GM12878 (cell line): ENCODE data around the gene SPART. TPM values are rescaled to one million over a fixed set of nuclear protein-coding genes. Genes with fewer than 3 reads are reported as not detected.

Source experiments
- ATAC-seq: fragments of 200-7000 bp; cut with Tn5 transposase; 3 replicates; pipeline ENCODE4 v1.9.1; 2020; ENCODE audit warnings: mild to moderate bottlenecking, moderate library complexity
- BruUV-seq: library from RNA; stranded (reverse); fragments of 400-500 nt; replicated peaks from 2 replicates; lab custom pipeline; 2021; lab: Mats Ljungman, UMichigan
- CTCF ChIA-PET: fragments of 300-600 bp; sonication (Branson Sonifier 250); formaldehyde crosslinking; extraction: SDS; loops from one replicate; lab custom pipeline; 2021; ENCODE audit warnings: inconsistent platforms; lab: Yijun Ruan, JAX
- POLR2A ChIA-PET: fragments of 350-600 bp; formaldehyde crosslinking; extraction: SDS; loops from one replicate; lab custom pipeline; 2021; ENCODE audit warnings: inconsistent platforms; lab: Charles Lee
- RAD21 ChIA-PET: fragments of 300-600 bp; sonication (Branson Sonifier 250); formaldehyde crosslinking; loops from one replicate; lab custom pipeline; 2023; ENCODE audit warnings: antibody characterized with exemption; ENCODE audit not compliant: unreplicated experiment; lab: Charles Lee
- SMC1A ChIA-PET: fragments of 300-600 bp; sonication (Branson Sonifier 250); formaldehyde crosslinking; loops from one replicate; lab custom pipeline; 2023; ENCODE audit not compliant: unreplicated experiment, uncharacterized antibody; lab: Charles Lee
- DNase-seq: peaks from one replicate; pipeline ENCODE4 v3.0.0-alpha.2; 2011; ENCODE audit warnings: low read depth, low spot score
- FAIRE-seq: peaks from 3 replicates; lab custom pipeline; 2011; peaks lifted over from hg19 to GRCh38; lab: Jason Lieb, UNC
- H2AFZ ChIP-seq: 2 replicates; pipeline ENCODE4 v1.6.0; 2011; ENCODE audit warnings: low read depth, low read length, control low read depth; ENCODE audit not compliant: control insufficient read depth
- H3K27ac ChIP-seq: 2 replicates; pipeline ENCODE4 v1.5.1; 2011; ENCODE audit warnings: control low read depth; ENCODE audit not compliant: control insufficient read depth, insufficient read depth
- H3K27me3 ChIP-seq, 2 experiments: replicated peaks in 1 of 2; 2 replicates each; pipeline versions ENCODE4 v1.6.0 to v1.6.1; 2011; ENCODE audit warnings: low read length in 1 of 2; ENCODE audit not compliant: control insufficient read depth in 2 of 2, insufficient read depth in 2 of 2
- H3K36me3 ChIP-seq, 2 experiments: 2 replicates each; pipeline ENCODE4 v1.5.1; 2011; ENCODE audit warnings: low read length in 1 of 2; ENCODE audit not compliant: control insufficient read depth in 2 of 2, insufficient read depth in 2 of 2
- H3K4me1 ChIP-seq: 2 replicates; pipeline ENCODE4 v1.6.1; 2011; ENCODE audit warnings: mild to moderate bottlenecking, low read length, moderate library complexity, mixed read lengths; ENCODE audit not compliant: control insufficient read depth, insufficient read depth
- H3K4me2 ChIP-seq: 2 replicates; pipeline ENCODE4 v1.6.0; 2011; ENCODE audit warnings: control low read depth; ENCODE audit not compliant: control insufficient read depth, insufficient read depth
- H3K4me3 ChIP-seq: fragments of 200-600 bp; sonication (generic); 2 replicates; pipeline ENCODE4 v1.5.1; 2016
- H3K79me2 ChIP-seq: 2 replicates; pipeline ENCODE4 v1.6.0; 2011; ENCODE audit warnings: low read length; ENCODE audit not compliant: control insufficient read depth, insufficient read depth
- H3K9ac ChIP-seq: 2 replicates; pipeline ENCODE4 v1.8.0; 2011; ENCODE audit warnings: low read length, control low read depth, mixed read lengths; ENCODE audit not compliant: control insufficient read depth, insufficient read depth
- H3K9me3 ChIP-seq: replicated peaks from 3 replicates; pipeline ENCODE4 v1.5.1; 2011; ENCODE audit warnings: mild to moderate bottlenecking, low read length; ENCODE audit not compliant: control insufficient read depth, insufficient read depth
- H4K20me1 ChIP-seq: 2 replicates; pipeline ENCODE4 v1.6.0; 2011; ENCODE audit not compliant: control insufficient read depth, insufficient read depth
- GABPA ChIP-seq: IDR thresholded peaks from 2 replicates; pipeline ENCODE4 v1.6.1; 2014; ENCODE audit warnings: antibody characterized with exemption, low read depth, mild to moderate bottlenecking, inconsistent platforms
- NRF1 ChIP-seq: conservative IDR thresholded peaks from 2 replicates; pipeline ENCODE4 v1.6.1; 2011; ENCODE audit warnings: mild to moderate bottlenecking, low read depth, low read length, improper control_type of control experiment
- SPI1 ChIP-seq: IDR thresholded peaks from 2 replicates; pipeline ENCODE4 v1.6.1; 2011; ENCODE audit warnings: low read depth, mild to moderate bottlenecking, low read length, moderate library complexity, borderline replicate concordance; ENCODE audit not compliant: insufficient read depth
- ZNF274 ChIP-seq: IDR thresholded peaks from one replicate; pipeline ENCODE4 v1.8.0; 2011; ENCODE audit not compliant: insufficient read length, insufficient read depth
- WGBS: methylation state at CpG from one replicate; pipeline ENCODE4 v1.1.6; 2016; ENCODE audit warnings: low lambda C conversion rate; ENCODE audit not compliant: insufficient replicate concordance, insufficient coverage; ENCODE audit errors: missing lambda C conversion rate; 5-methylcytosine and 5-hydroxymethylcytosine counted together
- in situ Hi-C: fragments of 300-500 bp; cut with MboI; formaldehyde crosslinking; loops from 9 replicates; pipeline ENCODE4 v1.14.3; 2018; ENCODE audit warnings: mixed read lengths
- intact Hi-C: fragments of 100-400 bp; cut with micrococcal nuclease; formaldehyde crosslinking; loops from one replicate; pipeline ENCODE4 v1.14.2; 2022; ENCODE audit not compliant: unreplicated experiment
- polyA plus RNA-seq, 11 experiments: library from polyadenylated mRNA; depleted of rRNA in 4 of 11; unstranded in 6 of 11; stranded (reverse) in 5 of 11; fragments of >200 nt; fragmentation: Nextera tagmentation in 4 of 11; fragmentation: Illumina TruSeq in 1 of 11; extraction: Ambion mirVana in 4 of 11; extraction: Trizol in 1 of 11; gene quantifications; 1 replicate in 1 of 11; 2 replicates in 10 of 11; pipeline versions ENCODE4 v1.2.1 to v1.2.3, GENCODE V29; 2011 to 2016; ENCODE audit warnings: inconsistent platforms in 2 of 11, missing spikeins in 2 of 11, low read depth in 1 of 11
- total RNA-seq, 4 experiments: library from RNA; depleted of rRNA in 3 of 4; stranded (reverse); fragments of >200 nt in 3 of 4; fragmentation: Illumina TruSeq in 1 of 4; extraction: Trizol in 1 of 4; gene quantifications; 2 replicates each; pipeline versions ENCODE4 v1.2.1 to v1.2.3, GENCODE V29; 2013 to 2021
- TF ChIP-seq, protein P1 (sequence below): IDR thresholded peaks from 2 replicates; pipeline ENCODE4 v1.6.1; 2011; ENCODE audit warnings: mild to moderate bottlenecking, low read depth, low read length, moderate library complexity; ENCODE audit not compliant: insufficient replicate concordance

The SPART gene
- total and polyA plus RNA-seq, 10 of the 15 experiments (the other 5 are each of a cell fraction or from before 2014, with no cell fraction given) = 17.6 to 74.6 (median 42.1) TPM

DNA sequence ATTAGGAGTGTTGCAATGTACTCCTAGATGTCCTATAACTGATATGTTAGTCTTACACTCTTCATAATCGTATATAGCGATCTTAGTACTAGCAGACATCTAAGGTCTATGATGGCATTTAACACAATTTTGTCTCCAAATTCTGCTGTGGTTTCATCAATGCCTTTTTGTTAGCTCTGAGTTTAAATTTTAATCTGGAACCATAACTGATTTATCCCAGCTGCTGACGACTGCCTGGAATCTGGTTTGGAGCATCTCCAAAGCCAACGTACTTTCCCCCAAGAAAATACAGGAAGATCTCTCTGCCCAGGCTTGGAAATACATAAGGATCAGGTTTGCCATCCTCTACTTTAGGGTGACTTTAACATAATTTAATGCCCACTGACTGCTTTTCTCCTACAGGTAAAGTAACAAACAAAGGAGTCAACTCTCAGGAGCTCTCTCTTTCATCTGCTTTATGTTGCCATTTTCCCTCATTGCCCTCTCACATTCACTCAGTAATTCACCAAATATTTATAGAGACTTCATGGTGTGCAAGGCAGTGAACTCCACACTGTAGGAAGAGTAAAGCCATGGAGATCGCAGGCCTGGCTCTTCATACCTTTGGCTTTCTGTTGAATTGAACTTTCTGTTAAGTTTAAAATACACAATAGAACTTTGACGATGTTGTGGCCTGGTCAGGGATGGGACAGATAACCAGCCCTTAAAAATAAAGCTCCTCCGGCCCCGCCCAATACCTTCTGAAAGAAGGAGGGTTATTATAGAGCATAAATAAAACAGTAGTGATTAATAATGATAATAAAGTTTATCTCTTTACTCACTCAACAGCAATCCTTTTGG, 23.3 kb upstream of the SPART start (continued):
- TF ChIP-seq, protein P1, sequence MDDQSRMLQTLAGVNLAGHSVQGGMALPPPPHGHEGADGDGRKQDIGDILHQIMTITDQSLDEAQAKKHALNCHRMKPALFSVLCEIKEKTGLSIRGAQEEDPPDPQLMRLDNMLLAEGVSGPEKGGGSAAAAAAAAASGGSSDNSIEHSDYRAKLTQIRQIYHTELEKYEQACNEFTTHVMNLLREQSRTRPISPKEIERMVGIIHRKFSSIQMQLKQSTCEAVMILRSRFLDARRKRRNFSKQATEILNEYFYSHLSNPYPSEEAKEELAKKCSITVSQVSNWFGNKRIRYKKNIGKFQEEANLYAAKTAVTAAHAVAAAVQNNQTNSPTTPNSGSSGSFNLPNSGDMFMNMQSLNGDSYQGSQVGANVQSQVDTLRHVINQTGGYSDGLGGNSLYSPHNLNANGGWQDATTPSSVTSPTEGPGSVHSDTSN = no peak
- TF ChIP-seq GABPA (no peak), SPI1 (no peak)
- TF ChIP-seq, all 136 proteins: peak for 0

- DNase-seq (no peak), FAIRE-seq (no peak), ATAC-seq (no peak)
- BruUV-seq = no TSS peak
- no peaks in the 10 kb centered on the region for H3K79me2 ChIP-seq
- 62% methylated on average over 4 of the region's 4 CpGs for WGBS
- H3K27ac ChIP-seq = no peak overlapping the region
- H3K4me2 ChIP-seq = no peak overlapping the region
- no peak overlapping the region for H2AFZ ChIP-seq
- ChIA-PET SMC1A (interaction anchor here (1.0 to 4.6 kb wide), 4 partner anchors 10 to 24 kb away, joined by 3 to 30 read pairs (median 4); no protein-coding TSS in a partner anchor), POLR2A (no interaction called here), RAD21 (interaction anchor here (1.4 kb wide), 1 partner anchor 11 kb away, joined by 6 read pairs; no protein-coding TSS in a partner anchor), CTCF (interaction anchor here (0.8 to 1.0 kb wide), 2 partner anchors 10 to 28 kb away, joined by 3 read pairs; no protein-coding TSS in a partner anchor)
- H4K20me1 ChIP-seq = no peaks in the 10 kb centered on the region
- H3K9ac ChIP-seq = no peak overlapping the region
- H3K36me3 ChIP-seq = no peaks in the 10 kb centered on the region
- TF ChIP-seq ZNF274 = no peak
- TF ChIP-seq NRF1 = no peak
- intact Hi-C loops = no loop called here
- H3K27me3 ChIP-seq = no peaks in the 10 kb centered on the region
- H3K4me1 ChIP-seq = no peaks in the 10 kb centered on the region
- no peak overlapping the region for H3K4me3 ChIP-seq
- in situ Hi-C loops = no loop called here
- no peaks in the 10 kb centered on the region for H3K9me3 ChIP-seq
These were observed 19.8 kb upstream of the SPART start for GRCh38 chr13:36366031-36366430.
